ENCODE data around the gene SPIB. TPM values are rescaled to one million over a fixed set of nuclear protein-coding genes. Genes with fewer than 3 reads are reported as not detected.
A peak's percentile ranks its signal among the peaks of the same experiment; 100 is the strongest.

SPIB gene
- total RNA-seq, 2 donors from 2014 or later: not detected

GRCh38 chr19:50459638-50460037 lies 40.9 kb downstream of the SPIB start:
- Histone ChIP-seq H3K4me1 (replicated peaks) (no peaks in the 10 kb centered on the region), H3K27me3 (replicated peaks; ENCODE audit: insufficient read depth) (peaks cover 8% of the 10 kb centered on the region), H3K27ac (no peak overlapping the region), H3K36me3 (no peaks in the 10 kb centered on the region), H3K9me3 (no peaks in the 10 kb centered on the region), H3K4me3 (no peak overlapping the region)
- intact Hi-C loops (cut with DNase I): loop anchor here (2.0 kb wide), 1 partner anchor 91 kb away; no protein-coding TSS in a partner anchor
- WGBS: 30% methylated on average over 1 of the region's 1 CpG
- TF ChIP-seq POLR2A (IDR thresholded peaks at IDR 0.05): no peak
- no peak for TF ChIP-seq CTCF (IDR thresholded peaks at IDR 0.05)
- TF ChIP-seq POLR2AphosphoS5 (IDR thresholded peaks at IDR 0.05): no peak
- no peak for DNase-seq (ENCODE audit: low spot score)

GRCh38 chr19:50460161-50460765 lies 41.5 kb downstream of the SPIB start:
- Histone ChIP-seq H3K27ac (no peak overlapping the region), H3K4me3 (no peak overlapping the region), H3K36me3 (no peaks in the 10 kb centered on the region), H3K9me3 (no peaks in the 10 kb centered on the region), H3K27me3 (replicated peaks; ENCODE audit: insufficient read depth) (peaks cover 8% of the 10 kb centered on the region), H3K4me1 (replicated peaks) (no peaks in the 10 kb centered on the region)
- TF ChIP-seq CTCF (IDR thresholded peaks at IDR 0.05): no peak
- intact Hi-C loops (cut with DNase I): loop anchor here (2.0 kb wide), 1 partner anchor 91 kb away; no protein-coding TSS in a partner anchor
- no peak for DNase-seq (ENCODE audit: low spot score)
- 22% methylated on average over 13 of the region's 13 CpGs for WGBS

- no peaks in the 10 kb centered on the region for H3K9me3 ChIP-seq
- no peak overlapping the region for H3K27ac ChIP-seq
- H3K27me3 ChIP-seq (replicated peaks; ENCODE audit: insufficient read depth): peaks cover 8% of the 10 kb centered on the region
- H3K36me3 ChIP-seq: no peaks in the 10 kb centered on the region
- no peaks in the 10 kb centered on the region for H3K4me1 ChIP-seq (replicated peaks)
- TF ChIP-seq POLR2AphosphoS5 (IDR thresholded peaks at IDR 0.05): no peak
- peak; percentile 37 to 83 (median 70) for TF ChIP-seq CTCF (IDR thresholded peaks at IDR 0.05)
- no peak overlapping the region for H3K4me3 ChIP-seq
- DNase-seq (ENCODE audit: low spot score): peak; percentile 36
- intact Hi-C loops (cut with DNase I): loop anchor here (2.0 kb wide), 1 partner anchor 92 kb away; no protein-coding TSS in a partner anchor
- 32% methylated on average over 28 of the region's 28 CpGs for WGBS
Measured at GRCh38 chr19:50461066-50461875, 42.5 kb downstream of the SPIB start.

- Histone ChIP-seq H3K27ac (no peak overlapping the region), H3K27me3 (replicated peaks; ENCODE audit: insufficient read depth) (peaks cover 8% of the 10 kb centered on the region), H3K36me3 (no peaks in the 10 kb centered on the region), H3K4me3 (no peak overlapping the region), H3K4me1 (replicated peaks) (no peaks in the 10 kb centered on the region), H3K9me3 (no peaks in the 10 kb centered on the region)
- intact Hi-C loops (cut with DNase I): no loop called here
- DNase-seq (ENCODE audit: low spot score): no peak
- TF ChIP-seq POLR2AphosphoS5 (IDR thresholded peaks at IDR 0.05): no peak
- TF ChIP-seq POLR2A (IDR thresholded peaks at IDR 0.05): no peak
- TF ChIP-seq CTCF (IDR thresholded peaks at IDR 0.05): no peak
- 75% methylated on average over 7 of the region's 7 CpGs for WGBS
Measured at GRCh38 chr19:50462970-50463369, 44.2 kb downstream of the SPIB start.
